Measurements from ENCODE around the gene NME9. TPM values are rescaled to one million over a fixed set of nuclear protein-coding genes. Genes with fewer than 3 reads are reported as not detected.

NME9 gene
- total RNA-seq, 4 donors from 2014 or later = 0.66 TPM; not detected in 3

- TF ChIP-seq CTCF (IDR thresholded peaks at IDR 0.05; ENCODE audit: low read depth) = no peak
These were observed 44.1 kb upstream of the NME9 start for GRCh38 chr3:138373736-138374094.

GRCh38 chr3:138373087-138373735 lies 43.6 kb upstream of the NME9 start:
- TF ChIP-seq CTCF (IDR thresholded peaks at IDR 0.05; ENCODE audit: low read depth) = no peak

GRCh38 chr3:138371070-138371965 lies 41.7 kb upstream of the NME9 start:
- no peak for TF ChIP-seq CTCF (IDR thresholded peaks at IDR 0.05; ENCODE audit: low read depth)

GRCh38 chr3:138370321-138370720 lies 40.7 kb upstream of the NME9 start:
- no peak for TF ChIP-seq CTCF (IDR thresholded peaks at IDR 0.05; ENCODE audit: low read depth)

- no peak for TF ChIP-seq CTCF (IDR thresholded peaks at IDR 0.05; ENCODE audit: low read depth)
These were observed 39.7 kb upstream of the NME9 start for GRCh38 chr3:138369151-138369900.

GRCh38 chr3:138367911-138368310 lies 38.3 kb upstream of the NME9 start:
- TF ChIP-seq CTCF (IDR thresholded peaks at IDR 0.05; ENCODE audit: low read depth) = no peak
